Endothelial cell of umbilical vein (primary cell): Measurements from ENCODE around the gene ZDHHC18. TPM values are rescaled to one million over a fixed set of nuclear protein-coding genes. Genes with fewer than 3 reads are reported as not detected.
A peak's percentile ranks its signal among the peaks of the same experiment; 100 is the strongest.

Experiments used
- BruUV-seq: library from RNA; stranded (reverse); fragments of 400-500 nt; replicated peaks from 2 replicates; lab custom pipeline; 2021; lab: Mats Ljungman, UMichigan
- CTCF ChIA-PET: fragments of 300-600, 350-600 bp; sonication (Branson Sonifier 250); formaldehyde crosslinking; loops from one replicate; lab custom pipeline; 2021; ENCODE audit warnings: antibody characterized with exemption, inconsistent platforms; lab: Charles Lee
- POLR2A ChIA-PET: fragments of 300-600, 350-600 bp; sonication (Branson Sonifier 250); formaldehyde crosslinking; loops from one replicate; lab custom pipeline; 2021; ENCODE audit warnings: antibody characterized with exemption, inconsistent platforms; lab: Charles Lee
- DNase-seq: peaks from one replicate; pipeline ENCODE4 v3.0.0-alpha.2; 2011; ENCODE audit warnings: low read depth, low spot score
- FAIRE-seq: peaks from 2 replicates; lab custom pipeline; 2011; peaks lifted over from hg19 to GRCh38; lab: Jason Lieb, UNC
- H2AFZ ChIP-seq: 2 replicates; pipeline ENCODE4 v1.6.0; 2012; ENCODE audit warnings: low read depth, low read length, control low read depth, inconsistent platforms
- H3K27ac ChIP-seq: 2 replicates; pipeline ENCODE4 v1.5.1; 2011; ENCODE audit warnings: low read depth, mild to moderate bottlenecking, control low read depth, low read length, moderate library complexity; ENCODE audit not compliant: insufficient read depth
- H3K27me3 ChIP-seq, 2 experiments: 2 replicates each; pipeline versions ENCODE4 v1.6.0 to v1.6.1; 2011; ENCODE audit warnings: low read length in 2 of 2, mixed read lengths in 1 of 2; ENCODE audit not compliant: control insufficient read depth in 2 of 2, insufficient read depth in 2 of 2
- H3K36me3 ChIP-seq, 2 experiments: 2 replicates in 1 of 2; 3 replicates in 1 of 2; pipeline ENCODE4 v1.5.1; 2011; ENCODE audit warnings: low read length in 2 of 2, mild to moderate bottlenecking in 1 of 2, moderate library complexity in 1 of 2; ENCODE audit not compliant: control insufficient read depth in 2 of 2, insufficient read depth in 2 of 2; ENCODE audit errors: extremely low read depth in 1 of 2
- H3K4me1 ChIP-seq: 3 replicates; pipeline ENCODE4 v1.5.1; 2011; ENCODE audit warnings: mild to moderate bottlenecking, low read length; ENCODE audit not compliant: control insufficient read depth, insufficient read depth; ENCODE audit errors: extremely low read depth
- H3K4me2 ChIP-seq: 2 replicates; pipeline ENCODE4 v1.6.1; 2011; ENCODE audit warnings: low read length, control low read depth, mixed read lengths; ENCODE audit not compliant: insufficient read depth
- H3K4me3 ChIP-seq, 3 experiments: fragments of 200-600 bp in 1 of 3; sonication (generic), shearing (Covaris generic) in 1 of 3; replicated peaks in 1 of 3; 2 replicates each; pipeline ENCODE4 v1.5.1; 2011 to 2016; ENCODE audit warnings: control low read depth in 3 of 3, low read length in 3 of 3, mild to moderate bottlenecking in 2 of 3, inconsistent platforms in 1 of 3, low read depth in 1 of 3, moderate library complexity in 1 of 3; ENCODE audit not compliant: insufficient read depth in 1 of 3
- H3K79me2 ChIP-seq: 2 replicates; pipeline ENCODE4 v1.6.0; 2012; ENCODE audit warnings: low read length, inconsistent platforms; ENCODE audit not compliant: control insufficient read depth, insufficient read depth
- H3K9ac ChIP-seq: replicated peaks from 2 replicates; pipeline ENCODE3; 2011; ENCODE audit warnings: low read length, control low read depth; ENCODE audit not compliant: insufficient read depth; ENCODE audit errors: extremely low read depth
- H3K9me1 ChIP-seq: replicated peaks from 3 replicates; pipeline ENCODE4 v1.6.0; 2011; ENCODE audit warnings: mild to moderate bottlenecking, low read length; ENCODE audit not compliant: control insufficient read depth, insufficient read depth; ENCODE audit errors: extremely low read depth
- H3K9me3 ChIP-seq: replicated peaks from 2 replicates; pipeline ENCODE4 v1.5.1; 2012; ENCODE audit warnings: low read length, inconsistent platforms; ENCODE audit not compliant: control insufficient read depth, insufficient read depth
- H4K20me1 ChIP-seq: replicated peaks from 2 replicates; pipeline ENCODE3; 2011; ENCODE audit warnings: mild to moderate bottlenecking, low read length; ENCODE audit not compliant: control insufficient read depth, insufficient read depth; ENCODE audit errors: extremely low read depth
- JUN ChIP-seq: IDR thresholded peaks from 2 replicates; pipeline ENCODE4 v1.6.1; 2011; ENCODE audit warnings: borderline replicate concordance, low read depth; ENCODE audit not compliant: insufficient read length, insufficient read depth
- POLR2A ChIP-seq: IDR thresholded peaks from 2 replicates; pipeline ENCODE4 v1.6.1; 2012; ENCODE audit warnings: low read depth, mild to moderate bottlenecking, control low read depth, low read length
- POLR2AphosphoS5 ChIP-seq: IDR thresholded peaks from 2 replicates; pipeline ENCODE4 v1.6.1; 2012; ENCODE audit warnings: low read depth, mild to moderate bottlenecking, control low read depth, low read length, moderate library complexity; ENCODE audit not compliant: insufficient read depth
- dilution Hi-C: fragments of 300-500 bp; cut with MboI; formaldehyde crosslinking; loops from one replicate; pipeline ENCODE4 v1.15.0; 2019; ENCODE audit warnings: low sequenced_read_pairs; ENCODE audit not compliant: extremely low pct_ligation_motif_present
- intact Hi-C: fragments of 100-400 bp; cut with micrococcal nuclease; formaldehyde crosslinking; loops from one replicate; pipeline ENCODE4 v1.10.0; 2022
- polyA plus RNA-seq, 4 experiments: library from polyadenylated mRNA; depleted of rRNA in 3 of 4; stranded (reverse) in 3 of 4; unstranded in 1 of 4; fragments of >200 nt; gene quantifications; 2 replicates each; pipeline versions ENCODE4 v1.2.1 to v1.2.3, GENCODE V29; 2011 to 2012; ENCODE audit warnings: missing spikeins in 1 of 4
- total RNA-seq: library from RNA; stranded (reverse); gene quantifications from 2 replicates; pipeline ENCODE4 v1.2.3, GENCODE V29; 2021
- TF ChIP-seq, protein P1 (sequence below), 2 donors: IDR thresholded peaks; 1 replicate in 1 of 2; 2 replicates in 1 of 2; pipeline ENCODE4 v1.5.1; 2011; ENCODE audit warnings: low read length in 2 of 2, mild to moderate bottlenecking in 2 of 2, moderate library complexity in 2 of 2, control low read depth in 1 of 2, inconsistent platforms in 1 of 2, low read depth in 1 of 2; ENCODE audit not compliant: insufficient read depth in 1 of 2; ENCODE audit errors: extremely low read depth in 1 of 2

ZDHHC18 gene
- total and polyA plus RNA-seq, 2 donors (not counting 3 experiments of a cell fraction or from before 2014, with no cell fraction given), result 25.2 to 48.2 TPM

DNA sequence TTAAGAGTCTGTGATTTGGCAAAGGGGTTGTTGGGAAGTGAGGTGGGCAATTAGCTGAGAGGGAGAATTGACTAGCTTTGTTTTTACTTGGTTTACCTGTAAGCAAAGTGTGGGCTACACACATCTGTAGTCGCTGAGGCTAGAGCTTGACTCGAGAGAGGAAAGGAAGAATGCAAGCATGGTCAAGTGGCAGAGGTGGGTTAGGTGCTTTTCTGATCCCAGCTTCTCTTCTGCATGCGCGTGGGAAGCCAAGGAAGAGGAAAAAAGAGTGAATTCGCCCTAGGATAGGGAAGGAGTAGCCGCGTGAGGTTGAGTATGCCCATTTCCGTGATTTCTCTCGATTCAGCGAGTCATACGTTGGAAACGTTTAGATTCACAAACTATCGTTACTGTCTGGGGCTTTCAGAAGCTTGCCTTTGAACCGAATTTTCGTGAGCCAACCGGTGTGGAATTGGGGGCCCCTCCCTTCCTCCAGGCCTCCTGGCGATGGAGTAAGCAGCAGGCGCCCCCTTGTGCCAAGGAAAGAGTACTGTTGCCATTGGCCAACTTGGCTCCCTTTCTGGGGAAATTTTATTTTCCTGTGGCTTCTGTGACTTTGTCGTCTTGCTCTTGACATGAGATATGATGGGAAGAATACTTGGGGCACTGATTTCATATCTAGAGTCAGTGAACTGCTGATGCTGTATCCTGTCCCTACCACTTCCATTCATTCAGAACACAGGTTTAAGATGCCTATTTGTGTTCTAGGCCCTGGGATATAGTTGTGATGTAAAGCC, 37.5 kb upstream of the ZDHHC18 start:
- Histone ChIP-seq H3K4me1 (peaks cover 40% of the 10 kb centered on the region), H4K20me1 (no peaks in the 10 kb centered on the region), H2AFZ (peak overlapping the region; percentile 10), H3K9me3 (no peaks in the 10 kb centered on the region), H3K27me3 (no peaks in the 10 kb centered on the region), H3K9ac (peak overlapping the region; percentile 85), H3K4me2 (peak overlapping the region; percentile 84), H3K79me2 (no peaks in the 10 kb centered on the region), H3K9me1 (no peaks in the 10 kb centered on the region), H3K4me3 (peak overlapping the region in 2 of 3 experiments; percentile 51 to 76), H3K27ac (peak overlapping the region; percentile 69), H3K36me3 (peaks cover 0 to under 1% of the 10 kb centered on the region in 2 experiments)
- intact Hi-C loops (loop anchor here (1.0 to 2.0 kb wide), 5 partner anchors 66 to 288 kb away; no protein-coding TSS in a partner anchor), dilution Hi-C loops (loop anchor here (5.0 kb wide), 1 partner anchor 87 kb away; no protein-coding TSS in a partner anchor)
- ChIA-PET CTCF (interaction anchor here (0.5 to 9.4 kb wide), 51 partner anchors 10 to 1727 kb away, joined by 3 to 428 read pairs (median 5); partner anchors contain the start of genes ARID1A and GPN2), POLR2A (interaction anchor here (1.2 kb wide), 1 partner anchor 97 kb away, joined by 6 read pairs; no protein-coding TSS in a partner anchor)
- peak; percentile 84 for FAIRE-seq
- no TSS peak for BruUV-seq
- TF ChIP-seq POLR2AphosphoS5, result peak; percentile 60
- TF ChIP-seq, protein P1, sequence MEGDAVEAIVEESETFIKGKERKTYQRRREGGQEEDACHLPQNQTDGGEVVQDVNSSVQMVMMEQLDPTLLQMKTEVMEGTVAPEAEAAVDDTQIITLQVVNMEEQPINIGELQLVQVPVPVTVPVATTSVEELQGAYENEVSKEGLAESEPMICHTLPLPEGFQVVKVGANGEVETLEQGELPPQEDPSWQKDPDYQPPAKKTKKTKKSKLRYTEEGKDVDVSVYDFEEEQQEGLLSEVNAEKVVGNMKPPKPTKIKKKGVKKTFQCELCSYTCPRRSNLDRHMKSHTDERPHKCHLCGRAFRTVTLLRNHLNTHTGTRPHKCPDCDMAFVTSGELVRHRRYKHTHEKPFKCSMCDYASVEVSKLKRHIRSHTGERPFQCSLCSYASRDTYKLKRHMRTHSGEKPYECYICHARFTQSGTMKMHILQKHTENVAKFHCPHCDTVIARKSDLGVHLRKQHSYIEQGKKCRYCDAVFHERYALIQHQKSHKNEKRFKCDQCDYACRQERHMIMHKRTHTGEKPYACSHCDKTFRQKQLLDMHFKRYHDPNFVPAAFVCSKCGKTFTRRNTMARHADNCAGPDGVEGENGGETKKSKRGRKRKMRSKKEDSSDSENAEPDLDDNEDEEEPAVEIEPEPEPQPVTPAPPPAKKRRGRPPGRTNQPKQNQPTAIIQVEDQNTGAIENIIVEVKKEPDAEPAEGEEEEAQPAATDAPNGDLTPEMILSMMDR (IDR thresholded peaks at IDR 0.05; ENCODE audit: extremely low read depth in 1 of 2, insufficient read depth in 1 of 2, low read depth in 1 of 2, low read length in 2 of 2), result peak; percentile 87 to 92
- no peak for TF ChIP-seq JUN
- TF ChIP-seq POLR2A, result peak; percentile 53
- DNase-seq, result peak; percentile 77
